ENCODE results near the gene CYP2W1. TPM values are rescaled to one million over a fixed set of nuclear protein-coding genes. Genes with fewer than 3 reads are reported as not detected.

The CYP2W1 gene
- total and polyA plus RNA-seq, 2 donors (not counting 3 experiments of a cell fraction or from before 2014, with no cell fraction given) = not detected

GRCh38 chr7:935874-936385, 47.1 kb upstream of the CYP2W1 start:
- no peaks in the 10 kb centered on the region for H3K36me3 ChIP-seq (ENCODE audit: control insufficient read depth in 2 of 2, extremely low read depth in 1 of 2, insufficient read depth in 2 of 2, low read length in 2 of 2)
- dilution Hi-C loops (cut with MboI; ENCODE audit: extremely low pct_ligation_motif_present, low sequenced_read_pairs) (no loop called here), intact Hi-C loops (cut with micrococcal nuclease) (no loop called here)
- H4K20me1 ChIP-seq (replicated peaks; ENCODE audit: control insufficient read depth, extremely low read depth, insufficient read depth, low read length) = no peaks in the 10 kb centered on the region
- no peak for DNase-seq (ENCODE audit: low read depth, low spot score)
- H3K4me3 ChIP-seq (replicated peaks in 1 of 3; ENCODE audit: insufficient read depth in 1 of 3, low read depth in 1 of 3, low read length in 3 of 3) = no peak overlapping the region
- no peak for FAIRE-seq
- no TSS peak for BruUV-seq (replicated peaks)
- H3K9me3 ChIP-seq (replicated peaks; ENCODE audit: control insufficient read depth, insufficient read depth, low read length) = no peaks in the 10 kb centered on the region
- H3K27me3 ChIP-seq (ENCODE audit: control insufficient read depth in 2 of 2, insufficient read depth in 2 of 2, low read length in 2 of 2) = peaks cover 0 to 7% of the 10 kb centered on the region in 2 experiments
- no peak overlapping the region for H2AFZ ChIP-seq (ENCODE audit: low read depth, low read length)
- no peak overlapping the region for H3K9ac ChIP-seq (replicated peaks; ENCODE audit: extremely low read depth, insufficient read depth, low read length)
- ChIA-PET CTCF (no interaction called here), POLR2A (no interaction called here)
- H3K4me1 ChIP-seq (ENCODE audit: control insufficient read depth, extremely low read depth, insufficient read depth, low read length) = no peaks in the 10 kb centered on the region
- TF ChIP-seq EZH2 (IDR thresholded peaks at IDR 0.05; ENCODE audit: borderline replicate concordance, low read depth, low read length, severe bottlenecking) (no peak), FOS (IDR thresholded peaks at IDR 0.05; ENCODE audit: borderline replicate concordance, insufficient read depth, low read length) (no peak), JUN (IDR thresholded peaks at IDR 0.05; ENCODE audit: borderline replicate concordance, insufficient read depth, insufficient read length, low read depth) (no peak), MYC (IDR thresholded peaks at IDR 0.05; ENCODE audit: low read depth, low read length) (no peak), GATA2 (IDR thresholded peaks at IDR 0.05; ENCODE audit: insufficient read depth, insufficient read length, low read depth, low read length) (no peak), POLR2AphosphoS5 (IDR thresholded peaks at IDR 0.05; ENCODE audit: insufficient read depth, low read depth, low read length) (no peak), MAX (IDR thresholded peaks at IDR 0.05; ENCODE audit: insufficient read depth, insufficient read length) (no peak), CTCF (IDR thresholded peaks at IDR 0.05; ENCODE audit: extremely low read depth in 1 of 2, insufficient read depth in 1 of 2, low read depth in 1 of 2, low read length in 2 of 2) (no peak), POLR2A (IDR thresholded peaks at IDR 0.05; ENCODE audit: low read depth, low read length) (no peak)
- H3K4me2 ChIP-seq (ENCODE audit: insufficient read depth, low read length) = no peak overlapping the region
- no peaks in the 10 kb centered on the region for H3K9me1 ChIP-seq (replicated peaks; ENCODE audit: control insufficient read depth, extremely low read depth, insufficient read depth, low read length)
- no peak overlapping the region for H3K27ac ChIP-seq (ENCODE audit: insufficient read depth, low read depth, low read length)
- H3K79me2 ChIP-seq (ENCODE audit: control insufficient read depth, insufficient read depth, low read length) = no peaks in the 10 kb centered on the region

All from endothelial cell of umbilical vein (primary cell).